GM08714 (cell line): Measurements from ENCODE around the gene BPIFA1.

Source experiments
- H3K4me3 ChIP-seq: fragments of 200-500 bp; sonication (Bioruptor generic); 2 replicates; pipeline ENCODE4 v1.5.1; 2014; ENCODE audit warnings: mild to moderate bottlenecking, low read length, inconsistent platforms
- ZNF274 ChIP-seq: IDR thresholded peaks from 2 replicates; pipeline ENCODE4 v1.6.1; 2012; ENCODE audit warnings: mild to moderate bottlenecking, low read depth, low read length

Gene BPIFA1

GRCh38 chr20:33232486-33233072, 3.2 kb upstream of the BPIFA1 start:
- TF ChIP-seq ZNF274 = no peak
- no peak overlapping the region for H3K4me3 ChIP-seq

GRCh38 chr20:33233129-33233774, 2.5 kb upstream of the BPIFA1 start:
- H3K4me3 ChIP-seq = no peak overlapping the region
- no peak for TF ChIP-seq ZNF274

- H3K4me3 ChIP-seq = no peak overlapping the region
- no peak for TF ChIP-seq ZNF274
Measured at GRCh38 chr20:33234050-33234449, 1.7 kb upstream of the BPIFA1 start.

- TF ChIP-seq ZNF274 = no peak
- H3K4me3 ChIP-seq = no peak overlapping the region
Measured at GRCh38 chr20:33236351-33236750, 555 bp downstream of the BPIFA1 start.

- no peak for TF ChIP-seq ZNF274
- no peak overlapping the region for H3K4me3 ChIP-seq
Measured at GRCh38 chr20:33237989-33238388, 2.2 kb downstream of the BPIFA1 start.

GRCh38 chr20:33239418-33239817, 3.6 kb downstream of the BPIFA1 start:
- H3K4me3 ChIP-seq = no peak overlapping the region
- TF ChIP-seq ZNF274 = no peak

GRCh38 chr20:33239979-33240736, 4.4 kb downstream of the BPIFA1 start:
- no peak overlapping the region for H3K4me3 ChIP-seq
- TF ChIP-seq ZNF274 = no peak

- no peak overlapping the region for H3K4me3 ChIP-seq
- TF ChIP-seq ZNF274 = no peak
Measured at GRCh38 chr20:33240923-33241322, 5.1 kb downstream of the BPIFA1 start.

- no peak overlapping the region for H3K4me3 ChIP-seq
- TF ChIP-seq ZNF274 = no peak
Measured at GRCh38 chr20:33242319-33243100, 6.7 kb downstream of the BPIFA1 start.

- TF ChIP-seq ZNF274 = no peak
Measured at GRCh38 chr20:33246077-33246476, 10.3 kb downstream of the BPIFA1 start.

GRCh38 chr20:33249456-33249855, 13.7 kb downstream of the BPIFA1 start:
- no peak for TF ChIP-seq ZNF274

More at GRCh38 chr20:33246077-33246476, 10.3 kb downstream of the BPIFA1 start:
- H3K4me3 ChIP-seq = no peak overlapping the region

GRCh38 chr20:33250666-33251065, 14.9 kb downstream of the BPIFA1 start:
- no peak for TF ChIP-seq ZNF274
- H3K4me3 ChIP-seq = no peak overlapping the region

More at GRCh38 chr20:33249456-33249855, 13.7 kb downstream of the BPIFA1 start:
- H3K4me3 ChIP-seq = no peak overlapping the region

- no peak for TF ChIP-seq ZNF274
- H3K4me3 ChIP-seq = no peak overlapping the region
Measured at GRCh38 chr20:33251496-33251895, 15.7 kb downstream of the BPIFA1 start.

GRCh38 chr20:33252460-33252859, 16.7 kb downstream of the BPIFA1 start:
- TF ChIP-seq ZNF274 = no peak
- no peak overlapping the region for H3K4me3 ChIP-seq
